Measurements from ENCODE around the gene ECM1.

- no peak for TF ChIP-seq FOXK2 (IDR thresholded peaks at IDR 0.05)
- TF ChIP-seq BHLHE40 (IDR thresholded peaks at IDR 0.05; ENCODE audit: borderline replicate concordance): no peak
- no peak for TF ChIP-seq TARDBP (IDR thresholded peaks at IDR 0.05)
- no peak for TF ChIP-seq ARNT (IDR thresholded peaks at IDR 0.05)
- no peak for TF ChIP-seq SP1 (IDR thresholded peaks at IDR 0.05)
Observed at GRCh38 chr1:150528196-150528595, 20.3 kb downstream of the ECM1 start.
